Activated T-cell treated with anti-CD3 and anti-CD28 coated beads for 1 hour (primary cell): ENCODE measurements around the gene RETN.
A peak's percentile ranks its signal among the peaks of the same experiment; 100 is the strongest.
"Not testable (repeated sequence)": the region's sequence is repeated elsewhere in the genome, so short reads cannot be mapped to it uniquely, and the experiment has no call there.

ENCODE experiments used
- DNase-seq: peaks from one replicate; pipeline ENCODE4 v3.0.0-alpha.2; 2020; ENCODE audit warnings: low read depth

The RETN gene

GRCh38 chr19:7637374-7638256 lies 31.2 kb upstream of the RETN start:
- DNase-seq = no peak

- DNase-seq = no peak
Observed at GRCh38 chr19:7638802-7639465, 29.9 kb upstream of the RETN start.

GRCh38 chr19:7639863-7640348 lies 28.9 kb upstream of the RETN start:
- DNase-seq = no peak

- no peak for DNase-seq
Observed at GRCh38 chr19:7640803-7641202, 28.0 kb upstream of the RETN start.

DNA sequence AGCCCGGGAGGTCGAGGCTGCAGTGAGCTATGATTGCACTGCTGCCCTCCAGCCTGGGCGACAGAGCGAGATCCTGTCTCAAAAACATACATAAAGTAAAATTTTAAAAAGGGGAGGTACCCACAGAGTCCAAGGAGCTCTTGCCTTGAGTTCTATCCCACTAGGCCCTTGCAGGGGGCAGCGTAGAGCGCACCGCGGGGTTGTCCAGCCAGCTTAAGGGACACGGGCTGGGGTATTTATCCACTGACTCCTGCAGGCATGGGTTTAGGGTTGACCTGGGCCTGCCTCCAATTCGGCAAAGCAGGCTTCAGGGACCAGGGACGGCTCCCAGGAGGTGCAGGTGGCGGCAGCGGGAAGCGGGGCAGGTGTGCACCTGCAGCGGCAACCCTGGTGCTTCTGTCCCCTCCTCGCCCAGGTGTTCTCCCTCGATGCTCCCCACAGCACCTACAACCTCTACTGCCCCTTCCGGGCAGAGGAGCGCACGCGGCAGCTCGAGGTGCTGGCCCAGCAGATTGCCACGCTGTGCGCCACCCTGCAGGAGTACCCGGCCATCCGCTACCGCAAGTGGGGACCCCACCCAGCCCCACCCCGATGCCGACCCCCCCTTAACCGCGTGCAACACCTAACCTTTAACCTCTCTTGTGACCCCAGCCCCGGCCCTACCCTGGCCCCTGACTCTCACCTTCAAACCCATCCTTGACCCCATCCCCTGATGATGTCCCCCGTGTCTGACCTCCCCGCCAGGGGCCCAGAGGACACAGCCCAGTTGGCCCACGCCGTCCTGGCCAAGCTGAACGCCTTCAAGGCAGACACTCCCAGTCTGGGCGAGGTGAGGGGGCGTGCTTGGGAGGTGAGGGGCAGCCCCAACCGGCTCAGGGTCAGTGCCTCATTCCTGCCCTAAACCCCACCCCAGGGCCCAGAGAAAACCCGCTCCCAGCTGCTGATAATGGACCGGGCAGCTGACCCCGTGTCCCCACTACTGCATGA lies 27.3 kb upstream of the RETN start:
- no peak for DNase-seq

- DNase-seq = no peak
Observed at GRCh38 chr19:7642295-7643030, 26.4 kb upstream of the RETN start.

- DNase-seq = no peak
Observed at GRCh38 chr19:7643031-7643415, 25.8 kb upstream of the RETN start.

DNA sequence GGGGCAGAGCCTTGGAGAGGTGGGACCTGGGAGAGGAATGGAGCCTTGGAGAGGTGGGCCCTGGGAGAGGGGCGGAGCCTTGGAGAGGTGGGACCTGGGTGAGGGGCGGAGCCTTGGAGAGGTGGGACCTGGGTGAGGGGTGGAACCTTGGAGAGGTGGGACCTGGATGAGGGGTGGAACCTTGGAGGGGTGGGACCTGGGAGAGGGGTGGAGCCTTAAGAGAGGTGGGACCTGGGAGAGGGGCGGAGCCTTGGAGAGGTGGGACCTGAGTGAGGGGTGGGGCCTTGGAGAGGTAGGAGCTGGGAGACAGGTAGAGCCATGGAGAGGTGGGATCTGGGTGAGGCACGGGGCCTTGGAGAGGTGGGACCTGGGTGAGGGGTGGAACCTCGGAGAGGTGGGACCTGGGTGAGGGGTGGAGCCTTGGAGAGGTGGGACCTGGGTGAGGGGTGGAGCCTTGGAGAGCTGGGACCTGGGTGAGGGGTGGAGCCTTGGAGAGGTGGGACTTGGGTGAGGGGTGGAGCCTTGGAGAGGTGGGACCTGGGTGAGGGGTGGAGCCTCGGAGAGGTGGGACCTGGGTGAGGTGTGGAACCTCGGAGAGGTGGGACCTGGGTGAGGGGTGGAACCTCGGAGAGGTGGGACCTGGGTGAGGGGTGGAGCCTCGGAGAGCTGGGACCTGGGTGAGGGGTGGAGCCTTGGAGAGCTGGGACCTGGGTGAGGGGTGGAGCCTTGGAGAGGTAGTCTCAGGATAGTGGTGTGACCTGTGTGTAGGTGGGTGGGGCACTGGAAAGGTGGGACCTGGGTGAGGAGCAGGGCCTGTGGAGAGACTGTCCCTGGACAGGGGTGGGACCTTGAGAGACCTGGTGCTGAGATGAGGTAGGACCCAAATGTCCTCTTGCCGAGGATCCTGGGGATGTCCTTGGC lies 25.0 kb upstream of the RETN start:
- not testable (repeated sequence) for DNase-seq

- no peak for DNase-seq
Observed at GRCh38 chr19:7644550-7644877, 24.3 kb upstream of the RETN start.

DNA sequence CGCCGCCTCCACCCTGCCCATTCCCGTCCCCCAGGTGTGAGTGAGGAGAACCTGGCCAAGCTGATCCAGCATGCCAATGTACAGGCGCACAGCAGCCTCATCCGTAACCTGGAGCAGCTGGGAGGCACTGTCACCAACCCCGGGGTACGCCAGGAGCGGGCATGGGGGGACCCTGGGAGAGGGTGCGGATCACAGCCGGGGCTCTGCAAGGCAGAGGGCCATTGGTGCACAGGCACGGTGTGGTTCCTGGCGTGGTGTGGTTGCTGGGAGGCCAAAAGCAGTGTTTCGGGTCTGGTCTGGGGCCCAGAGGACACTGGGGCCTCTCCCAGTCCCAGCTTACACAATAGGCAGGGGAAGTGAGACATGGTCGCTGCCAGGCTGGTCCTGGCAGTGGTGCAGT lies 23.7 kb upstream of the RETN start:
- DNase-seq = no peak

DNA sequence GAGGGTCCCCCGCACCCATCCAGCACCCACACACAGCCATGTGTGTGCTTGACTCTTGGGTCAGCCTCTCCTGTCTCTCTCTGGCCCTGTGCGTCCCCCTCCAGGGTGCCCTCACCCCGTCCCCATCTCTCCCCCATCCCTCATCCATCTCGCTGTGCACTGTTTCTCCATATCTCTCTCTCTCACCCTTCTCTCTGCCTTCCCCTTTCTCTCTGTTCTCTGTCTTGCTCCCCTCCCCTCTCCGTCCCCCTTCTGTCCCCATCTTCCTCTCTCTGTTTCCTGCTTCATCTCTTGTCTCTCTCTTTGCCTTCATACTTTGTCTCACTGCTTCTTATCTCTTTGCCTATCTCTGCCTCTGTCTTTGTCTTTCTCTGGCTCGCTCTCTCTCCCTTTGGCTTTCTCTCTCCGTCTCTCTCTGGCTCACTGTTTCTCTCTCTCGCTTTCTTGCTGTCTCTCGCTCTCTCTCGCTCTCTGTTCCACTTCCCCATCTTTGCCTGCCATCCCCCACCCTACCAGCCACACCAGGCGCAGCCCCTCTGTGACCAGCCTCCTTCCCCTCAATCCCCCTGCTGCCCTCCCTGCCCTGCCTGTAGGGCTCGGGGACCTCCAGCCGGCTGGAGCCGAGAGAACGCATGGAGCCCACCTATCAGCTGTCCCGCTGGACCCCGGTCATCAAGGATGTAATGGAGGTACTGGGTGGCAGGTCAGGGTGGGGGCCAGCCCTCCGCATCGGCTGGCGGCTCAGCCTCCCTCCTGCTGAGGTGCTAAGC lies 23.0 kb upstream of the RETN start:
- DNase-seq = no peak

DNA sequence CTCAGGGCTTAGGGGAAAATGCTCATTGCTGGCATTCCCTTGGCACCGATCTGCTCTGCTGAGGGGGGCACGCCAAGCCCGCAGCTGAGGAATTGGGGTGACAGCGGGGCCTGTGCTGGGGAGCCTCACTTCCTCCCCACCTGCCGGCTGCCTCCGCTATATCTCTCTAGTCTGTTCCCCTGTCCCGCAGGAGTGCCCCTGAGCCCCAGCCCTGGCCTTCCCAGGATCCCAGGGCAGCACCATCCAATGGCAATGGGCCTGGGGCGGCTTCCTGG lies 22.5 kb upstream of the RETN start:
- DNase-seq = no peak

GRCh38 chr19:7647156-7647555 lies 21.7 kb upstream of the RETN start:
- DNase-seq = no peak

- DNase-seq = no peak
Observed at GRCh38 chr19:7648265-7649014, 20.4 kb upstream of the RETN start.

- no peak for DNase-seq
Observed at GRCh38 chr19:7650148-7650547, 18.7 kb upstream of the RETN start.

DNA sequence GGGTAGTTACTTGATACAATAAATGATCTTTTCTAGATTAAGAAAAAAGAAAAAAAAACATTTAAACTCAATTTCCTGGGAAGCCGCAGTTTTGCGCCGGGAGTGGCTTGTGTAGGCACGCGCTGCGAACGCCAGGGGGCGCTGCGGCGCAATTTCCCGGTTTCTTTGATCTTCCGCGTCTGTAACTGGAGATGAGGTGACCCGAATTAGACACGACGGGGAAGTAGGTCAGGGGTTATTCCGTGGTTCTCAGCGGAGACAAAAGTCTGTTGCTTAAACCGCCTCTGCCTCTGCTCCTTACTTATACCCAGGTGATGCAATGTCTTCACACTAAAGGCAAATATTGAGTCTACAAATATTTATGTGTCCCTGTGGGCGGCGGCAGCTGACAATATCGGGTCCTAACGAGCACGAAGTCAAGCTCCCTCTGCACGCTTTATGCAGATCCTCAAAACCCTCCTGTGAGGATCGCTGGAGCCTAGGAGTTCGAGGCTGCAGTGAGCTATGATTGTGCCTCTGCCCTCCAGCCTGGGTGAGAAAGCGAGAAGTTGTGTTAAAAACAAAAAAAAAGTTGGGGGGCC lies 16.7 kb upstream of the RETN start:
- DNase-seq = peak; percentile 90

GRCh38 chr19:7654401-7654800 lies 14.4 kb upstream of the RETN start:
- no peak for DNase-seq

DNA sequence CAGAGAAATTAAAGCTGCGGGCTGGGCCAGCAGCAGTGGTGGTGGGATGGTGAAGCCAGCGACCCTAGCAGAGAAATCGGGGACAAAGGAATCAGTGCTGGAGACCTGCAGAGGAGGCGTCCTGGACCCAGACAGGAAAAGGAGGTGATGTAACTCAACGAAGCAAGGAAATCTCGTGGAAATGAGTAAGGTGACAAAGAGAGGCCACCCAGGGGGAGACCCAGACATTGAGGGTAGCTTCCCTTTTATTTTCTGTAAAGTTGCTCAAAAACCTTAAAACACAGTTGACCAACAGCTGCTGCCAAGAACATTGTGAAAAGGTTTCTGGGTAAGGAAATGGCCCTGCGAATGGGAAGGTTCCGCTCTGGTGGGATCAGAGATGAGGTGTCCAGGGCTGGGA lies 13.3 kb upstream of the RETN start:
- no peak for DNase-seq
